VCaP (cell line): ENCODE results near the gene IL17B.

Experiments used
- H3K27ac ChIP-seq: fragments of 450-650 bp; 2 replicates; pipeline ENCODE4 v1.5.1; 2017
- CTCF ChIP-seq: fragments of 450-650 bp; conservative IDR thresholded peaks from 2 replicates; pipeline ENCODE4 v1.5.1; 2017; ENCODE audit warnings: mild to moderate bottlenecking, moderate library complexity

The IL17B gene

GRCh38 chr5:149418910-149419531 lies 39.9 kb upstream of the IL17B start:
- TF ChIP-seq CTCF = no peak

GRCh38 chr5:149417711-149418368 lies 38.7 kb upstream of the IL17B start:
- TF ChIP-seq CTCF = no peak
- no peak overlapping the region for H3K27ac ChIP-seq

More at GRCh38 chr5:149418910-149419531, 39.9 kb upstream of the IL17B start:
- H3K27ac ChIP-seq = no peak overlapping the region

- H3K27ac ChIP-seq = no peak overlapping the region
Observed at GRCh38 chr5:149416987-149417710, 38.1 kb upstream of the IL17B start.

GRCh38 chr5:149415066-149415967 lies 36.2 kb upstream of the IL17B start:
- TF ChIP-seq CTCF = no peak
- H3K27ac ChIP-seq = no peak overlapping the region

More at GRCh38 chr5:149416987-149417710, 38.1 kb upstream of the IL17B start:
- no peak for TF ChIP-seq CTCF

GRCh38 chr5:149414405-149415065 lies 35.4 kb upstream of the IL17B start:
- H3K27ac ChIP-seq = no peak overlapping the region
- TF ChIP-seq CTCF = no peak

- no peak overlapping the region for H3K27ac ChIP-seq
- no peak for TF ChIP-seq CTCF
Observed at GRCh38 chr5:149413477-149414210, 34.6 kb upstream of the IL17B start.
